H1 (cell line): ENCODE results near the gene OTOF. TPM values are rescaled to one million over a fixed set of nuclear protein-coding genes. Genes with fewer than 3 reads are reported as not detected.

Experiments
- BACH1 ChIP-seq: IDR thresholded peaks from 2 replicates; pipeline ENCODE4 v1.6.1; 2012; ENCODE audit warnings: low read length, improper control_type of control experiment
- CHD2 ChIP-seq: IDR thresholded peaks from 2 replicates; pipeline ENCODE4 v1.6.1; 2012; ENCODE audit warnings: low read length, improper control_type of control experiment
- POLR2A ChIP-seq, 2 experiments: IDR thresholded peaks; 1 replicate in 1 of 2; 2 replicates in 1 of 2; pipeline ENCODE4 v1.6.1; 2011; ENCODE audit warnings: low read depth in 2 of 2, low read length in 2 of 2, mild to moderate bottlenecking in 2 of 2; ENCODE audit errors: control extremely low read depth in 1 of 2
- SAP30 ChIP-seq: fragments of 300-600 bp; sonication (generic); IDR thresholded peaks from 2 replicates; pipeline ENCODE4 v1.7.1; 2012; ENCODE audit warnings: low read length, moderate library complexity, mild to moderate bottlenecking, inconsistent platforms; ENCODE audit not compliant: insufficient read depth, insufficient replicate concordance
- SIN3A ChIP-seq, 2 experiments: IDR thresholded peaks in 1 of 2; conservative IDR thresholded peaks in 1 of 2; 2 replicates each; pipeline ENCODE4 v1.6.1; 2011 to 2012; ENCODE audit warnings: low read length in 2 of 2, improper control_type of control experiment in 1 of 2, low read depth in 1 of 2, mild to moderate bottlenecking in 1 of 2
- SIX5 ChIP-seq: IDR thresholded peaks from 2 replicates; pipeline ENCODE4 v1.6.1; 2011; ENCODE audit warnings: mild to moderate bottlenecking, low read depth, low read length
- SP1 ChIP-seq: IDR thresholded peaks from 2 replicates; pipeline ENCODE4 v1.6.1; 2011; ENCODE audit warnings: low read depth, low read length
- ZNF274 ChIP-seq: IDR thresholded peaks from 2 replicates; pipeline ENCODE4 v1.7.0; 2012; ENCODE audit warnings: low read length, borderline replicate concordance; ENCODE audit errors: extremely low read depth
- polyA plus RNA-seq, 7 experiments: library from polyadenylated mRNA; depleted of rRNA in 3 of 7; stranded (reverse) in 5 of 7; unstranded in 2 of 7; fragments of >200 nt in 5 of 7; fragments of 200-250 nt in 2 of 7; gene quantifications; 1 replicate in 5 of 7; 2 replicates in 1 of 7; 4 replicates in 1 of 7; pipeline versions ENCODE4 v1.2.1 to v1.2.3, GENCODE V29; 2011 to 2013; ENCODE audit warnings: missing spikeins in 2 of 7, mixed read lengths in 2 of 7
- total RNA-seq: library from RNA; stranded (reverse); fragmentation: NEBNext Ultra II Directional; extraction: Animal tissue kit (Norgen Biotek cat#: 25700); gene quantifications from 2 replicates; pipeline ENCODE4 v1.2.1, GENCODE V29; 2021

Gene OTOF
- total and polyA plus RNA-seq, 2 of the 8 experiments (the other 6 are each of a cell fraction or from before 2014, with no cell fraction given): 0.06 TPM; not detected in 1

GRCh38 chr2:26454561-26455001 lies 23.3 kb downstream of the OTOF start (continued):
- TF ChIP-seq SIX5: no peak
- no peak for TF ChIP-seq SP1
- TF ChIP-seq POLR2A (IDR thresholded peaks at IDR 0.05; ENCODE audit: control extremely low read depth in 1 of 2, low read depth in 2 of 2, low read length in 2 of 2): no peak
- no peak for TF ChIP-seq BACH1
- TF ChIP-seq CHD2: no peak
- no peak for TF ChIP-seq SAP30
- TF ChIP-seq ZNF274: no peak
- TF ChIP-seq SIN3A (conservative IDR thresholded peaks at IDR 0.05 in 1 of 2, IDR thresholded peaks at IDR 0.05 in 1 of 2; ENCODE audit: low read depth in 1 of 2, low read length in 2 of 2): no peak
